NCI-H1417 treated with DMSO at 0.1 percent for 48 hours (cell line): Measurements from ENCODE around the gene UBE2D2.
"Not testable (repeated sequence)": the region's sequence is repeated elsewhere in the genome, so short reads cannot be mapped to it uniquely, and the experiment has no call there.

Experiments
- DNase-seq: peaks from one replicate; lab custom pipeline; 2025; lab: John Stamatoyannopoulos, UW

UBE2D2 gene

DNA sequence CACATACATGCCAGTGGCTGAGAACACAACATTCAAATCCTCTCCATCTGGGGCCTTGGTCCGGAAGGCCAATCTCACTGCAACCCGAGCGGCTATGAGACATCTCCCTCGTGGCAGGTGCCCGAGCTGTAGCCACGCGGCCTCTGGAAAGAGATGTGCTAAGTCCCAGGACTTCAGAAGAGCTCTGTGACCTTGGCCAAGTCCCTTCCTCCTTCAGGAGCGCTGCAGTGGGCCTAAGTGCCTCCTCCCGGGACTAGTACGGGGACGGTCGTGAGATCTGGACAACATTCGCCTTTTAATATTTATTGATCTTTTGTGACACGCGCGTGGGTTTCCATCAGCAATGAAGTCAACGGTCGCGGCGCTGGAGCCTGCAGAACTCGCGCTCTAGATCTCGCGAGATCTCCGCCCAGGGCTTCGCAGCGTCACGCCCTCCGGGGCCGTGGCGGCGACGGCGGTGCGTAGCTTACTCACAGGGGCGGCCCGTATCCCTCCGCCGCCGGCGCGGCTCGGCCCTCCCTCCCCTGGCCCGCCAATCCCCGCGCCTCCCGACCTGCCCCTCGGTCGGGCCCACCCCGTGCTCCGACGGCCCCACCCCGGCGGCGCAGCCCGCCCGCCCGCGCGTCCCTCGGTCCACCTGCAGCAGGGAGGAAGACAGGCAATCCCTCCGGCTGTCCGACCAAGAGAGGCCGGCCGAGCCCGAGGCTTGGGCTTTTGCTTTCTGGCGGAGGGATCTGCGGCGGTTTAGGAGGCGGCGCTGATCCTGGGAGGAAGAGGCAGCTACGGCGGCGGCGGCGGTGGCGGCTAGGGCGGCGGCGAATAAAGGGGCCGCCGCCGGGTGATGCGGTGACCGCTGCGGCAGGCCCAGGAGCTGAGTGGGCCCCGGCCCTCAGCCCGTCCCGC, at the start of gene UBE2D2:
Gene UBE2D2, plus strand, starts transcription at position 588 of the 903 bp plus-strand sequence. CDS start 453 bp downstream, outside the sequence.
- peak; percentile 63 for DNase-seq

DNA sequence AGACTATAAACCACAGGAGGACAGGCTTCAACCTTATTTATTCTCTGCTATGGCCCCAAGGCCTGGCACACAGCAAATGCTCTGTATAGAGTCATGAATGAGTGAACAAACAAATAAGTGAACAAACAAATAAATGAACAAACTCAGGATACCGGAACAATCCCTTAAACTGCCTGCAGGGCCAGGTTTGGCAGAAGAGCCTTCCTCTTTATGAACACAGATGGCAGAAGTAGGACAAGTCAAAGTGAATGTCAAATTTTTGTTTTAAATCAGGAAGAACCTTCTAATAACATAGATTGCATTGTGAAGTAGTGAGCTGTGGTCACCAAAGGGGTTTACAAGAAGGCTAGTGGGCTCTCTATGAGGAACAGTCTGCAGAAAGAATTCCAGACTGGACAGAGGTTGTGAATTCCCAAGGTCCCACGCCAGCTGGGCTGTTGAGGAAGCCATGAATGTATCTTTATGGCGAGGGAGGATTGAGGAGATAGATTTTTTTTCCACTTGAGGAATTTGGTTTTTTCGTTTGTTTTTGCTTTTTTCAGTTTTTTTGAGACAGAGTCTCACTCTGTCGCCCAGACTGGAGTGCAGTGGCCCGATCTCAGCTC, 48.3 kb upstream of the UBE2D2 start:
- DNase-seq = no peak

DNA sequence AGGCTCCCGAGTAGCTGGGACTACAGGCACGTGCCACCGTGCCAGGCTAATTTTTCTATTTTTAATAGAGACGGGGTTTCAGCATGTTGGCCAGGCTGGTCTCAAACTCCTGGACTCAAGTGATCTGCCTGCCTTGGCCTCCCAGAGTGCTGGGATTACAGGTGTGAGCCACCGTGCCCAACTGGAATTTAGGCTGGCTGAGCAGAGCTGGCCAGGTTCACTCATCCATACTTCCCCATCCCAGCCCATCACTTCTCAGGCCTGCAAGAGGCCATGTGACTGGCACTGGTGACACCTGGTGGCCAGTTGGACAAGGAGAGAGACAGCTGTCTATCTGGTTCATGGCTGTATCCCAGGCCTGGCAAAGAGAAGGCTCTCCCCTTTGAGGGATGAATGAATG, 47.7 kb upstream of the UBE2D2 start:
- not testable (repeated sequence) for DNase-seq

DNA sequence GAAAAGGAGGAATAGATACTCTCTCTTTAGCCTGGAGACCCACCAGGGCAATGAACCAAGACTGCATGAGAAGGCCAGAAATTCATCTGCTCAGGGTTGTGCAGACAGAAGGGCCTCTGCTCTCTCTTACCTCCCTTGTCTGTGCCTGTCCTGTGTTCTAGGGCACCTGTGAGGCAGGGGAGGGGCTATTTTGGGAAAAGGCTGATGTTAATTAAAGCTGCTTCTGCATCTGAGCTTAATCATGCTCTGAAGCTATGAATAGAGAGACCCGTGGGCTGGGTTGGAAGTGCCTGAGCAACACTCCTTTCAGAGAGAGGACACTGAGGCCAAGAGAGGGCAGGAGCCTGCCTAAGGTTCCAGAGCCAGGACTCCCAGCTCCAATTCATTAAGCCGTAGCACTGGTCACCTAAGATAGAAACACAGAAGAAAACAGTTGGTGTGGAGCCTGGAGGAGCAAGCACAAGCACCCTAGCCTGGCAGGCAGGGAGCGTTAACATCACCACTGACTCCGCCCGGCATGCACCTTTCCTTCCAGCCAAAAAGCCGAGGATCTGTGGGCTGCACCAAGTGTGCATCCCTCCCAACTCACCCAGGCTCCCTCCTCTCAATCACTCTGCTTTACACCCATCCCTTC, 47.2 kb upstream of the UBE2D2 start:
- DNase-seq = no peak

DNA sequence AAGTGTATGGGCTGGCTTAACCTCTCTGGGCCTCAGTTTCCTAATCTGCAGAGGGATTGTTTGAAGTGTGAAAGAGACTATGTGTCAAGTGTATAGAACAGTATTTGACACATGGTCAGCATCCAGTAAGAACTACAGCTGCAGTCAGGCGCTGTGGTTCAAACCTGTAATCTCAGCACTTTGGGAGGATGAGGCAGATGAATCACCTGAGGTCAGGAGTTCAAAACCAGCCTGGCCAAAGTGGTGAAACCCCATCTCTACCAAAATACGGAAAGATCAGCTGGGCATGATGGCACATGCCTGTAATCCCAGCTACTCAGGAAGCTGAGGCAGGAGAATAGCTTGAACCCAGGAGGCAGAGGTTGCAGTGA, 46.7 kb upstream of the UBE2D2 start:
- DNase-seq = no peak

DNA sequence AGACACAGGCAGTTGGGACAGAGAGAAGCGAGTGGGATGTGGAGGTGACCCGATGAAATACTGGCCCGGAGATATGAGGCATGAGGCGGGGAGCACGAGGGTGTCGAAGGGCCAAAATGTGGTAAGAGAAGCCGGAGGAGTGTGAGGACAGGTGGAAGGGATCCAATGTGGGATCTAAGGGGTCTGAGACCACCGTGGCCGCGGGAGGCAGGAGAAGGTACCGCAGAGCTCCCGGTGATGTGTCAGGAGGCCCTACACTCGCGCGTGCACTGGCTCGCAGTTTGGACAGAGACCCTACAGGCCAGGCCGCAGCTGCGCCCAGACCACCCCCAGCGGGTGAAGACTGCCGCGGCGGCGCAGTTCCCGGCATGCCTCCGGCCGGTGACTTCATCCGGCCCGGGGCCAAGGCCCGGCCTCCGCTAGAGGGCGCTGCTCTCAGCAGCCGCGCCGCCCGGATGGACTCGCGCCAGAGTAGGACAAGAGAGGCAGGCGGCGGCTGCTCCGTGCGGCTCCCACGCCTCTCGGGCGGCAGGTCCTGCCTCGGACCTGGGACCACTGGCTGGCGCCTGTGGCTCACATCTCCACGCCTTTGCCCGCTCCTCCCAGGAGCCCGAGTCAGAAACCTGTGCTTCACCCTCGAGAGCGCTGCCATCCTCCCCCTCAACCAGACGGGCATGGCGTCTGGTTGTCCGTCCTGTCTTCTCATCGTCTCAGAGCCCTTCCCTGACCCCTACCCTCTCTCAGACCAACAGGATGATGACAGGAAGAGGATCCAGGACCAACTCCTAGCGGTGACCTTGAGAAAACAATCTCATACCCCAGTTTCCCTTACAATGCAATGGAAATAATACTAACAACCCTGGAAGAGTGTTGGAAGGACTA, 43.2 kb upstream of the UBE2D2 start:
- DNase-seq = no peak

DNA sequence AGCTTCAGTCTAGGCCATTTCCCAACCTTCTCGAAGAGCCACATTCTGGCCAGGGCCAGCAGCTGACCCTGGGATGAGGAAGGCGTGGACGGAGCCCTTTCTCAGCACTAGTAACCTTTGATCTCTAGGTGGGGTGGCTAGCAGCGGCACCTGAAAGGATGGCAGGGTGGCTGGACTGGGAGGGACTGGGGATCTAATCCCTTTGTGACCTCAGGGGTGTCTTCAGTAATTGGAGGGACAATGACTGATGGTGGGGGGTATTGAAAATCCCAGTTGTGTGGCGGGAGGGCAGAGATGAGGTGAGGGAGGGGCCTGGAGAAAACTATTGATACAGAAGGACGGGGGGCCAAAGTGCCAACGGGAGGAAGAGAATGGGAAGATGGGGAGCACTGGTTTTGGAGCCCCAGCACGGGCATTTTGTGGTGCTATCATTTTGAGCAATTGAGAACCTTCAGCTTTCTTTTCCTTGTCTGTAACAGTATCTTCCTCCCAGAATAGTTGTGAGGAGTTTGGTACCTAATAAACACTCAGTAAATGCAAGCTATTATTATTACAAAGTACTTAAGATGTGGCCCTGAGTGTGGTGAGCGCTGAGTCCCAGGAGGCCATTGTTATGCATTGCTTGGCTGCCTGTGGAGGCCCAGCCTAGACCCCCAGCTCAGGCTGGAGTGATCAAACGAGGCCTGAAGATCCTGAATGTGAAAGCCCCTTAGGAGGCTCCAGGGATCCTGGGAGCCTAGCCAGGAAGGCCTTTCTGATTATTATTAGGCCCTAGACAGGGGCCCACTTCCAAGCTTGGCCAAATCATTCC, 37.3 kb upstream of the UBE2D2 start:
- no peak for DNase-seq

DNA sequence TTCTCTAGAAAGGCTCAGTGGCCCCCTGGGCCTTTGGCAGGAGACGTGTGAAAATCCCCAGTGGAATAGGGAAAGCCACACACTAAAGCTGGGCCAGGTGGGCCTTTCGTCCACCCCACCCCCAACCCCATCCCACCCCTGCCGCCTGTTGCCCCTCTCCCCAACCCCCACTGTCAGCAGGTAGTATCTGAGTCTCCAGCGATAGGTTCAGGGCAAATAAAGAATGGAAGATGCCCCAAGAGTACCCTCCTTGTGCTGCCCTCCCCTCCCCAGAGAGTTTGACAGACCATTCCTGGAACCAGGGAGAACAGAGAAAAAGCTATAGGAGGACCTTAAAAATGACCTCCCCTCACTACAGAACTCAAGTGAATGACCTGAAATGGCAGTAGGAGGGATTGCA, 36.7 kb upstream of the UBE2D2 start:
- DNase-seq = no peak

DNA sequence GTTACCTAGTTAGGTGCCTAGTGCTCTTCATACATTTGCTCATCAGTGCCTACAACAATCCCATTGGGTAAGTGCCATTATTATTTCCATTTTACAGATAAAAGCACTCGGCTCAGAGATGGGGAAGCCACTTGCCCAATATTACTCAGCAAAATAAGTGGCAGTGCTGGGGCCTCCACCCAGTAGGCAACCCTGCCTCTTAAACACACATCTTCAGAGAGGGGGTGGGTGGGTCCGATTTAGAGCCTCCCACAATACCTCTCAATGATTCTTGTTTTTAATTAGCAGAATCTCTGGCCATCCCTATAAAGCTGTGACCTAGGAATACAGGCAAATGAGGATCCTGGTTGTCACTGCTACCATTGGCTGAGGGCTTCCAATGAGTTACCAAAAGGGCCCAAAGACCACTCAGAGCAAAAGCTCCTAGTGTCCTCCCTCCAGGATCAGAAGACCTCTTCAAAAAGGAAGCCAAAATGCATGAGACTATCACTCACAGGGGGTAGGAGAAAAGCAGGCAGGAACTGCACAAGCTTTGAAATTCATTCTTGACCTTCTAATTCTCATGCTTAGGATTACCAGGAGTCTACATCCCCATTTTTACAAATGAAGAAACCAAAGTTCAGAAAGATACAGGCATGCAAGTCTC, 36.1 kb upstream of the UBE2D2 start:
- no peak for DNase-seq

DNA sequence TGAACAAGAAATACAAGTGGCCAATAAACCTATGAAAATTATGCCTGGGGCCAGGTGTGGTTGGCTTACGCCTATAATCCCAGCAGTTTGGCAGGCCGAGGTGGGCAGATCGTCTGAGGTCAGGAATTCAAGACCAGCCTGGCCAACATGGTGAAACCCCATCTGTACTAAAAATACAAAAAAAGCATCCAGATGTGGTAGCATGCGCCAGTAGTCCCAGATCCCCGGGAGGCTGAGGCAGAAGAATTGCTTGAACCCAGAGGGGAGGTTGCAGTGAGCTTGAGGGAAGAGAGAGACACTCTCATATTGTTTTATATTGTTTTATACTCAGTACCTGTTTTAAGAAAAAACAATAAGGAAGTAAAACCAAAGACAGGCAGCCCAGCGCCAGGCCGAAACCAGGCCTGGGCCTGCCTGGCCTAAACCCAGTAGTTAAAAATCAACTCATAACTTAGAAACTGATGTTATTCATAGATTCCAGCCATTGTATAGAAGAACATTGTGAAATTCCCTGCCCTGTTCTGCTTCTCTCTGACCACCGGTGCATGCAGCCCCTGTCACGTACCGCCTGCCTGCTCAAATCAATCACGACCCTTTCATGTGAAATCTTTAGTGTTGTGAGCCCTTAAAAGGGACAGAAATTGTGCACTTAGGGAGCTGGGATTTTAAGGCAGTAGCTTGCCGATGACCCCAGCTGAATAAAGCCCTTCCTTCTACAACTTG, 35.4 kb upstream of the UBE2D2 start:
- not testable (repeated sequence) for DNase-seq

DNA sequence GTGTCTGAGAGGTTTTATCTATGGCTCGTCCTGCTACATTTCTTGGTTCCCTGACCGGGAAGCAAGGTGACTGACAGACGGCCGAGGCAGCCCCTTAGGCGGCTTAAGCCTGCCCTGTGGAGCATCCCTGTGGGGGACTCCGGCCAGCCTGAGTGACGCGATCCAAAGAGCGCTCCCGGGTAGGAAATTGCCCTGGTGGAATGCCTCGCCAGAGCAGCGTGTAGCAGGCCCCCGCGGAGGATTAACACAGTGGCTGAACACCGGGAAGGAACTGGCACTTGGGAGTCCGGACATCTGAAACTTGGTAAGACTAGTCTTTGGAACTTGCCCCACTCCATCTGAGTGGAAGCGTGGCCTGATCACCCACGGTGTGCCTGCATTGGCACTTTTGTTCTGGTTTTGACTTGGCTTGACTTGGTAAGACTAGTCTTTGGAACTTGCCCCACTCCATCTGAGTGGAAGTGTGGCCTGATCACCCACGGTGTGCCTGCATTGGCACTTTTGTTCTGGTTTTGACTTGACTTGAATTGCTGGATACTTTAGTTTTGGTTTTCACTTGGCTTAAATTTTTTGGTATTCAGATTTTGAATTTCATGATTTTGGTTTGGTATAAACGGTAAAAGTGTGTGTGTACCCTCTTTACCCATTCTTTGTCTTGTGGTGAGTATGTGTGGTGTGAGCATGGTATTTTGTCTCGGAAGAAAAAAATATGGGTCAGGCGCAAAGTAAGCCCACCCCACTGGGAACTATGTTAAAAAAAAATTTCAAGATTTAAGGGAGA, 34.6 kb upstream of the UBE2D2 start:
- DNase-seq = not testable (repeated sequence)

DNA sequence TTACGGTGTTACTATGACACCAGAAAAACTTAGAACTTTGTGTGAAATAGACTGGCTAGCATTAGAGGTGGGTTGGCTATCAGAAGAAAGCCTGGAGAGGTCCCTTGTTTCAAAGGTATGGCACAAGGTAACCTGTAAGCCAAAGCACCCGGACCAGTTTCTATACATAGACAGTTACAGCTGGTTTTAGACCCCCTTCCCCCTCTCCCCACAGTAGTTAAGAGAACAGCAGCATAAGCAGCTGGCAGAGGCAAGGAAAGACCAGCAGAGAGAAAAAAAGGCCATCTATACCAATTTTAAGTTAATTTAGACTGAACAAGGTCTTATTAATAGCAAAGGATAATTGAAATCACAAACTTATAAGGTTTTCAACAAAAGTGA, 34.1 kb upstream of the UBE2D2 start:
- DNase-seq = not testable (repeated sequence)

DNA sequence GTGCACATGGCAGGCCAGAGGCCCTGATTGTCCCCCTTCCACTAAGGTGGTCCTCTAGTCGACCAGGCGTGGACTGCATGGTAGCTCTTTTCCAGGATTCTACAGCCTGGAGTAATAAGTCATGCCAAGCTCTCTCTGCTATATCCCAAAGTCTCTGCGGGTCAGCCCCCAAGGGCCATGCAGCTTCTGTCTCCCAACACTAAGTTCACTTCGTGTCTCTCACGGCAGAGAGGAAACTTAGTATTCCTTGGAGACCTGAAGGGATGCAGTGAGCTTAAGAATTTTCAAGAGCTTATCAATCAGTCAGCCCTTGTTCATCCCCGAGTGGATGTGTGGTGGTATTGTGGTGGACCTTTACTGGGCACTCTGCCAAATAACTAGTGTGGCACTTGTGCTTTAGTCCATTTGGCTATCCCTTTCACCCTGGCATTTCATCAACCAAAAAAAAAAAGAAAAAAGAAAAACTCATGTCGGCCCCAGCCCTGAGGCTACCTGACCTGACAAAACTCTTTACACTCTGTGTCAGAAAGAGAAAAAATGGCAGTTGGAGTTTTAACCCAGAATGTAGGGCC, 33.2 kb upstream of the UBE2D2 start:
- DNase-seq = not testable (repeated sequence)

DNA sequence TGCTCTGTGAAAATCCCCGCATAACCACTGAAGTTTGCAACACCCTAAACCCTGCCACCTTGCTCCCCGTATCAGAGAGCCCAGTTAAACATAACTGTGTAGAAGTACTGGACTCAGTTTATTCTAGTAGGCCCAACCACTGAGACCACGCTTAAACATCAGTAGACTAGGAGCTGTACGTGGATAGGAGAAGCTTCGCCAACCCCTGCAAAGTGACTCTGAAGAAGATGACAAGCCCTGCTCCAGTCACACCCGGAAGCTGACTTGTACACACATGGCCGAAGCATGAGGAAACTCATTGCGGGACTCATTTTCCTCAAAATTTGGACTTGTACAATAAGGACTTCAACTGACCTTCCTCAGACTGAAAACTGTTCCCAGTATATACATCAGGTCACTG, 32.4 kb upstream of the UBE2D2 start:
- DNase-seq = not testable (repeated sequence)

DNA sequence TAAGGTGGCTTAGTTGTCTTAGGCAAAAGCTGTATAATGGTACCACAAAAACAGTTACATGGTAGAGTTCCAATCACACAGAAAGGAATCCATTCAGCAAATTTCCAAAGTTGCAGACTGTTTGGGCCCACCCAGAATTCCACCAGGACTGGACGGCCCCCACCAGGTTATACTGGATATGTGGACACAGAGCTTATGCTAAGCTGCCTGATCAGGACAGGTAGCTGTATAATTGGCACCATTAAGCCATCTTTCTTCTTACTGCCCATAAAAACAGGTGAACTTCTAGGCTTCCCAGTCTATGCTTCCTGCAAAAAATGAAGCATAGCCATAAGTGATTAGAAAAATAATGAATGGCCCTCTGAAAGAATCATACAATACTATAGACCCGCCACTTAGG, 31.1 kb upstream of the UBE2D2 start:
- DNase-seq = not testable (repeated sequence)

DNA sequence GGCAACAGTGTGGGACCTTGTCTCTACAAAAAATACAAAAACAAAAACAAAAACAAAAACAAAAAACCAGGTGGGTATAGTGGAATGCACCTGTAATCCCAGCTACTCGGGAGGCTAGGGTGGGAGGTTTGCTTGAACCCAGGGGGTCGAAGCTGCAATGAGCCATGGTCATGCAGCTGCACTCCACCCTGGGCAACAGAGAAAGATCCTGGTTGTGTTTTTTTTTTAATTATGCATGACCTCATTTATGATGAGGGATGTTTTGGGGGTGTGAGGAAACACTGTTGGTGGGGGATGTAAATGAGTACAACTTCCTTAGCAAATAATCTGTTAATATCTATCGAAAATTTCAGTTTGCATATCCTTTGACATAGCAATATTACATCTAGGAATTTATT, 29.4 kb upstream of the UBE2D2 start:
- DNase-seq = no peak

DNA sequence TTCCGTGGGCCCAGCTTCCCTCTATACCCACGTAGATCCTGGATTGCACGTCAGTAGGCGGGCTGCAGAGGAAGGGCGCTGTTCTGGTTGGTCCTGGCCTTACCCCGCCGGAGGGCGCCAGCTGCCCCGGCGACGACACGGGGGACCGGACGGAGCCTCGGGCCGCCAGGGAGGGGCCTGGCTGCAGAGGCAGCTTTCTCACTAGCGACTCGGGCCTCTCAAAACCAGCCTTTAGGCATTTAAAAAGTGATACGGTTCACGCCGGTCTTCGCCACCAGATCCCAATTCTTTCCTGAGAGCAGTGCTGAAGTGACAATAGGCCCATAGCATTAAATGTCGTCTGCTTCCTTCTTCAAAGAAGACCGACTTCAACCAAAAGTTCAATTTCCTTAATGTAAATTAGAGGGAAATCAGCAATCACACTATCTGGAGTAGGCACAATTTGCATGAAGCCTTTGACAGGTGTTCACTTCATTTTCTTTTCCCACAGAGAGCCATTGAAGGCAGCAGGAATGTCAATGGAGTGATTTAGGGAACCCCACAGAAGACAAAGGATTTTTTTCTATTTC, 17.6 kb upstream of the UBE2D2 start:
- DNase-seq = no peak

DNA sequence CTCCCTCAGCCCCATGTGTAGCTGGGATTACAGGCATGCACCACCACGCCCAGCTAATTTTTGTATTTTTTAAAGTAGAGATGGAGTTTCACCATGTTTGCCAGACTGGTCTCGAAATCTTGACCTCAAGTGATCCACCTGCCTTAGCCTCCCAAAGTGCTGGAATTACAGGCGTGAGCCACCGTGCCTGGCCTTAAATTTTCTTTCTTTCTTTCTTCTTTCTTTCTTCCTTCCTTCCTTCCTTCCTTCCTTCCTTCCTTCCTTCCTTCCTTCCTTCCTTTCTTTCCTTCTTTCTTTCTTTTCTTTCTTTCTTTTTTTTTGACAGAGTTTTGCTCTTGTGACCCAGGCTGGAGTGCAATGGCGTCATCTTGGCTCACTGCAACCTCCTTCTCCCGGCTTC, 14.5 kb upstream of the UBE2D2 start:
- not testable (repeated sequence) for DNase-seq
